Astrocyte (in vitro differentiated cells and primary cell): Measurements from ENCODE around the gene PHC2.

Experiments
- EZH2 ChIP-seq: IDR thresholded peaks from 2 replicates; pipeline ENCODE4 v1.6.1; 2012; ENCODE audit warnings: mild to moderate bottlenecking, low read length, inconsistent platforms; ENCODE audit not compliant: insufficient read depth
- TF ChIP-seq, protein P1 (sequence below): IDR thresholded peaks from 2 replicates; pipeline ENCODE4 v1.5.1; 2011; ENCODE audit warnings: low read depth, mild to moderate bottlenecking, inconsistent platforms, low read length, moderate library complexity; ENCODE audit not compliant: insufficient read depth

DNA sequence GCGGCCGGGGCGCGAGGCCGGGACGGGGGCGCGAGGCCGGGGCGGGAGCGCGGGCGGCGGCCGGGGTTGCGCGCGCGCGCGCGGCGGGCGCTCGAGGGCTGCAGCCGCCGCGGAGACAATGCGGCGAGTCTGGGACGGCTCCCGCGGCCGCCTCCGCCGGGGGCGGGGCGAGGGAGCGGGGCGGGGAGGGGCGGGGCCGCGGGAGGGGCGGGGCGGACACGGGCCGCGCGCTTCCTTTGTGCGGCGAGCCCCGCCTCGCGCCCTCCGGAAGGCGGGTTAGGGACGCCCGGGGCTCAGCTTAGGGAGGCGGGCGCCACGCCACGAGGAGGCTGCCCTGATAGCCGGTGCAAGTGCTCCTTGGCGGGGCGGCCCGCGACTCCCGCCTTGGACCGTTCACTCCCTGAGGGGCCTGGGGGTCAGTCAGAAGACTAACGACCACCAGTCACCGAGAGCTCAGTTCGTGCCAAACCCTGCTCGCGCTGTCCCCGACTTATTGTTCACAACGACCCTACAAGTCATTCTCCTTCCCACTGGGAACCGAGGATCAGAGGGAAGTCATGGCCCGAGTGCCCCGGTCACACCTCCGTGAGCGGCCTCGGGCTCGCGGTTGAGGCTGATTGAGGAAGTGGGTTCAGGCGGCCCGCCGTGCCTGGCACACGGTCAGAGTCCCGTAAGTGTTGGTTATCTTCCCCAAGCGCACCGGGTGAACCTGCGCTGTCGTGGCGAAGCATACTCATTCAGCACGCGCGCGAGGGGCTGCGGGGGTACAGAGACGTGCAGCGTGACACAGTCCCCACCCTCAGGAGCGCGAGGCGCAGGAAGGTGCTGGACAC, 80.9 kb downstream of the PHC2 start:
- TF ChIP-seq, protein P1, sequence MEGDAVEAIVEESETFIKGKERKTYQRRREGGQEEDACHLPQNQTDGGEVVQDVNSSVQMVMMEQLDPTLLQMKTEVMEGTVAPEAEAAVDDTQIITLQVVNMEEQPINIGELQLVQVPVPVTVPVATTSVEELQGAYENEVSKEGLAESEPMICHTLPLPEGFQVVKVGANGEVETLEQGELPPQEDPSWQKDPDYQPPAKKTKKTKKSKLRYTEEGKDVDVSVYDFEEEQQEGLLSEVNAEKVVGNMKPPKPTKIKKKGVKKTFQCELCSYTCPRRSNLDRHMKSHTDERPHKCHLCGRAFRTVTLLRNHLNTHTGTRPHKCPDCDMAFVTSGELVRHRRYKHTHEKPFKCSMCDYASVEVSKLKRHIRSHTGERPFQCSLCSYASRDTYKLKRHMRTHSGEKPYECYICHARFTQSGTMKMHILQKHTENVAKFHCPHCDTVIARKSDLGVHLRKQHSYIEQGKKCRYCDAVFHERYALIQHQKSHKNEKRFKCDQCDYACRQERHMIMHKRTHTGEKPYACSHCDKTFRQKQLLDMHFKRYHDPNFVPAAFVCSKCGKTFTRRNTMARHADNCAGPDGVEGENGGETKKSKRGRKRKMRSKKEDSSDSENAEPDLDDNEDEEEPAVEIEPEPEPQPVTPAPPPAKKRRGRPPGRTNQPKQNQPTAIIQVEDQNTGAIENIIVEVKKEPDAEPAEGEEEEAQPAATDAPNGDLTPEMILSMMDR, result no peak
- no peak for TF ChIP-seq EZH2
